ENCODE data around the gene DIP2C.

DIP2C gene

DNA sequence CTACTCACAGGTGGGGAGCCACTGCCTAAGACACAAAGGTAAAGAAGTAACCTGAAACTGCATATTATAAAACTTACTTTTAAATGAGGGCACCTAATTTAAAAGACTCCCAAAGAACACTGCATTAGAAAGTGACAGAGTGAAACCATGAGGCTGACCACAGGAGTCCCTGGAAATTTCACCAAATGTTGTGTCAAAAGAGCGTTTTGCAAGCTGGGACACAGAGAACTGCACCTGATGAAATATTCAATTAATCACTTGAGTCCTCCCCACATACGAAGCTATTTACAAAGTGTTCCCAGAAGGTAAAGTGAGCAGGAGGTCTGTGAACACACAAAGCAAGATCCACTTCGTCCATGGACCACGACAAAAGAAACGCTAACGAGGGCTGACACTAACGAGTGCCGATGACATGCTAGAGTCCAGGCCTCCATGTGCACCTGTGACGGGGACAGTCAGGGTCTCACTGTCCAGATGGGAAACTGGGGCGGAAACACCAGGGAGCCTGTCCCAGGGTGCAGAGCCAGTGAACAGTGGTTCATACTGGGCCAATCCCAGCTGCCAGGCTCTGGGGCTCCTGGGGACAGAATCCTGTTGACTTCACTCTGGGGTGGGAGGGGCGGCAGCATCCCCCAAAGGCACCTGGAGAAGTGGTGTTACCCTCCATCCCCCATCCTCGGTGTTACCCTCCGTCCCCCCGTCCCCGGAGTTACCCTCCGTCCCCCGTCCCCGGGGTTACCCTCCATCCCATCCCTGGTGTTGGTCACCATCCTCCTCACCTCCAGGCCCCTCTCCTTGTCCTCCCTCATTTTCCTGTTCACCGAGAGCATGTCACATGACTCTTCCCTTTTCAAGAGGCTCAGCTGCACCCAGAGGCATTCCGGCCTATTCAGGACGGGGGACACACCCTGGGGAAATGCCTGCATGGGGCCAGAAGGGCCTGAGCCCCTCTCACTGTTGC lies 63.4 kb downstream of the DIP2C start:
- no peak for DNase-seq (ENCODE audit: low spot score)

DNA sequence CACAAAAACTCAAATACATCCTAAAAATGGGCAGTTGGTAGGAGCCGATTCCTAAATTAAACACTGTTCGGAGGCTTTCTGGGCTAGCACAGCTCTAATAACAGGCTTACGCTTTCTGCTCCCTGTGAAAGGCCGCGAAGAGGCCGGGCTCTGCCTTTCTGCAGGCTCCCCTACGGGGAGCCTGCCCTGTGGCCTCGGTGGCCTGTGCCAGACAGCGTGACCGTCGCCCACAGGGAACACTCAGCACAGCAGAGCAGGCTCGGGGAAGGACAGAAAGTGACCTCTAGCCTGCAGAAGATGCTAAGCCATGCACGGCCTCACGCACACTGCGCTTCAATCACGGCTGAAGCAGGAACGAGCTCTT lies 64.2 kb downstream of the DIP2C start:
- no peak for DNase-seq (ENCODE audit: low spot score)

DNA sequence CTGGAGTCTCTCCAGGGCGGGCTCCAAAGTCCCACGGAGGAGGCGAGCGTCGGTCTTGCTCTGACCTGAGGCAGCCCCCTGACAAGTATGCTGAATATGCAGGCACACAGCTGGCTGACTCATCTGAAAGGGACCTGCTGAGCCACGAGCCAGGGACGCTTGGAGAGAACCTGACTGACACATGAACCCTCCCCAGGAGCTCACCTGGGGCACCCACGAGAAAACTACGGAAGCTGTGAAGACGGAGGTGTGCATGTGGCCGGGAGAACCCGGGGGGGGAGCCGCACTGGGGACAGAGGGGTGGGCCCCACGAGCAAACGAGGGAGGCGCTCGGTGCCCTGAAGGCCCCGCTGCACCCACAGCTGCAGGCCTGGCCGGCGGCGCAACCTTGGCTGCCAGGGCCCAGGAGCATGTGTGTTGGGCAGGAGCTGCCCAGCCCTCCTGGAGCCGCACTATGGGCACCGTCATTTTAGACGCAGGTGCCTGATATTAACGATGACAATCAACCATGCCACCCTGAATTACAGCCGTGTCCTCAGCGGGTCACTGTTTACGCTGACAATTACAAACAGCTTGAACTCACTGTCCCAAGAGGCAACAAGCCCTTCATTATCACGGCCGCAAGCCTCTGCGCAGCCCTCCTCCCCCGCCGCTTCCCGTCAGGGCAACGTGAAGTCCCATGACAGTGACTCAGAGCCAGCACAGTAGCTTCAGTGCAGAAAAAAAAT lies 64.7 kb downstream of the DIP2C start:
- DNase-seq (ENCODE audit: low spot score) = no peak

DNA sequence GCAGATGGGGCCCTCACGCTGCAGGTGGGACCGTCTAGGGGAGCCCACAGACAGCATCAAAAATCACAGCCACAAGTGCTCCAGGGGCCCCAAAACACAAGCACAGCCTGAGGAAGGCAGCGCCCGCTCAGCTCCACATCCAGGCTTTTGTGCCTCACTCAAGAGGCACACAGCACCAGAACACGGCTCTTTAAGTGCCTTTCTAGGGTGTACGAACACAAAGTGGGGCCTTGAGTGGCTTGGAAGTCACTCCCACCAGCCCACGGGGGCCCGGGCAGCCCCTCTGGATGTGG lies 65.2 kb downstream of the DIP2C start:
- no peak for DNase-seq (ENCODE audit: low spot score)

DNA sequence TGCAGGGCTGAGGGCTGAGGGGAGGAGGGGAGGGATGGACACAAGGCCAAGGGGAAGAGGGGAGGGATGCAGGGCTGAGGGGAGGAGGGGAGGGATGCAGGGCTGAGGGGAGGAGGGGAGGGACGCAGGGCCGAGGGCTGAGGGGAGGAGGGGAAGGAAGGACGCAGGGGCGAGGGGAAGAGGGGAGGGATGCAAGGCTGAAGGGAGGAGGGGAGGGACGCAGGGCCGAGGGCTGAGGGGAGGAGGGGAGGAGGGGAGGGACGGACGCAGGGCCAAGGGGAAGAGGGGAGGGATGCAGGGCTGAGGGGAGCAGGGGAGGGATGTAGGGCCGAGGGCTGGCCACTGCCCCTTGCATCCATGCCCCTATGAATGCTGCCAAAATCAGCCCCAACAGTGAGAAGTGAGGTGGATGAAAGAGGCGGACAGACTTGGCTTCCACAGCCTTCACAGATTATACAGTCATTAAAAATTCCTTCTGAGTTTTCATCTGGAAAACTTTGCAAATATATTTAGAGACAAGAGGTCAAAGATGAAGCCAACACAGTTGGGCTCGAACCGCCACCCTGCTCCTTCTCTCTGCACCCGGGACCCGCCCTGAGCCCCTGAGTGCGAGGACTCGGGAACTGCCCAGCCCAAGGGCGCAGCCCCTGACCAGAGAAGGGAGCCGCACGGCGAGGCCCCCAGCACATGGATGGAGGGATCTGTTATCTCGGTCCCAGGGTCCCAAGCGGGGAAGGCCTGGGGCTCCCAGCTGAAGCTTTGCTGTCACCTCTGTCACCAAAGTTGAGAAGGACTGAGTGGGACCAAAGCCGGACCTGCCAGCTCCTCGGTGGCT lies 65.8 kb downstream of the DIP2C start:
- no peak for DNase-seq (ENCODE audit: low spot score)

DNA sequence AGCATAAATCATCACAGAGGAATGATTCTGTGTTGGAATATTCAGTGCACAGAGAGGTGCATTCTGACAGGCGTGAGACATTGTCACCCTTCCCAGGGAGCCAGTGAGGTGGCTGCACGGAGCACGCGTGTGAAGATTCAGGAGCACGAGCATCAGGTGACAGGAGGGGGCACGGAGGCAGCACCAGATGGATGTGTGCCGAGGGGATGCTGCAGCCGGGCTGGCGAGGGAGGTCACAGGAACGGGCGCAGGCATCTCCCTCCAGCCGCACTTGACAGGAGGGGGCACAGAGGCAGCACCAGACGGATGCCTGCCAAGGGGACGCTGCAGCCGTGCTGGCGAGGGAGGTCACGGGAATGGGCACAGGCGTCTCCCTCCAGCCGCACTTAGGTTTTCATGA lies 66.5 kb downstream of the DIP2C start:
- no peak for DNase-seq (ENCODE audit: low spot score)

DNA sequence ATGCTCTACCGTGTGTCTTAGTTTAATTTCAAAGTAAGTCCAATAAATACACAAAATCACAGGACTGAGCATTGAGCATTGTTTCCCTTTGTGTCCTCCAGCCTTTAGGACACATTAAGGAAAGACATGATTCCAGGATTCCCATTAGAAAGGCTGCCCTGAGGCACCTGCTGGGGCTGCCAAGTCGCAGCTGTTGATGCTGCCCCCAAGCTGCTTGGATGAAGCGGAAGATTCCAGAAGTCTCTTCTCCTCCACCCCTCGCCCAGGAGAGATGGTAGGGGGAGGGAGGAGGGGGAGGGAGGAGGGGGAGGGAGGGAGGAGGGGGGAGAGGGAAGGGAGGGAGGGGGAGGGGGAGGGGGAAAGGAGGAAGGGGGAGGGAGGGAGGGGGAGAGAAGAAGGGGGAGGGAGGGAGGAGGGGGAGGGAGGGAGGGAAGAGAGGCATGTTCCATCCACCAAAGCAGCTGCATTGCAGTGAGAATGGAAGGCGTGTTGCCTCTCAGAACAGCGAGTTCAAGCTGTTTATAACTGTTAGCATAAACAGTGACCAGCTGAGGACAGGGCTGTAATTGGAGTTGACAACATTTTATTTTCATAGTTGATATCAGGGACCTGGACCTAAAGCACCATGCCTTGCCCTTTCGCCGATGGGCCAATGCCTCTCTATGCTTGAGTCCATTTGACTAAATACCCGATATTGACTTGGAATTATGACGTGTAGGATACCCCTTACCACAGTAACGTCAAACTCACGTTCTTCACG lies 67.3 kb downstream of the DIP2C start:
- no peak for DNase-seq (ENCODE audit: low spot score)

DNA sequence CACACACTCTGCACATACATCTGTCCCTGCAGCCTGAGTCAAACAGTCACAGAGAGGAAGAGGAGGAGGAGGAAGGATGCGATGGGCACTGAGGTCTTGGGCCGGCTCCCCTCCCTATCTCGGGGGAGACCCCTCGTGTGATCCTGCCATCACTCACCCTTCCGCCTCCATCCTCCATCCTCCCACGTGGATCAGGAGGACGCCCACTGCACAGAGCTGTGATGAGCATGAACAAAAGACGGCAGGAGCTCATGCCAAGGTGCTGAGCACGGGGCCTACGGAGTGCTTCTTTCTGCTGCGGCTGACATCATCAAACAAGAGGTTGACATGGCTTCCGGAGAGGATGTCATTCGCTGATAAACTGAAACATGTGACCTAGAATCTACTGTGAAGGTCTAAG lies 68.0 kb downstream of the DIP2C start:
- DNase-seq (ENCODE audit: low spot score) = no peak

DNA sequence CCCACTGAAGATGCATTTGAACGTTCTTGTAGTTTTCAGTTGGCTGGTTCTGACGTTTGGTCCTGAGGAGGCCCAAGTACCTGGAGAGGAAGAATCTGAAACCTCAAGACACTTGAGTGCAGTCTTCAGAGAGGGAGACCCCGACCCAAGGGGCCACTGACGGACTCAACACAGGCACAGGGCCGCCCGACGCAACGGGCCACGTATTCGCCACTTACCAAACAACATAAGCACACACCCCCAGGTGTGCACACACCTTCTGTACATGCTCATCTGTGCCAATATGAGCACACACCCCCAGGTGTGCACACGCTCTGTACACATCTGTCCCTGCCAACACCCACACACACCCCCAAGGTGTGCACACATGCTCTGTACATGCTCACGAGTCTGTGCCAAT lies 68.5 kb downstream of the DIP2C start:
- DNase-seq (ENCODE audit: low spot score) = no peak

DNA sequence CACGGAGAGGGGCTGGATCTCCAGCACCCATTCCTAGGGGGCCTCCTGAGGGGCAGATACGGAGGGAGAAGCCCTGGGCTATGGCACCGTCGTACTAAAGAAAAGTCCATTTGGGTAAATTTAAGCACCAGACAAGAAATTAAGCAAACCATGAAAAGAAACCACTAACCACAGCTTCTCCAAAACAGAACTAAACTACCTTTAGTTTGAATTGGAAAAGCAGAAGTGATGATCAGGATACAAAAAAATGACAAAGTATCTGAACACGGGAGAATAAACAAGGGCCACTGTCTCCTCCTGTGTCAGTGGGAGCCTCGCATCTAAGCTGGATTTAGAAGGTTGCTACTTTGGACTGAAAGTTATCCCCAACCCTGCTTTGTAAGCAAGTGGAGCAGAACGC lies 69.1 kb downstream of the DIP2C start:
- no peak for DNase-seq (ENCODE audit: low spot score)

DNA sequence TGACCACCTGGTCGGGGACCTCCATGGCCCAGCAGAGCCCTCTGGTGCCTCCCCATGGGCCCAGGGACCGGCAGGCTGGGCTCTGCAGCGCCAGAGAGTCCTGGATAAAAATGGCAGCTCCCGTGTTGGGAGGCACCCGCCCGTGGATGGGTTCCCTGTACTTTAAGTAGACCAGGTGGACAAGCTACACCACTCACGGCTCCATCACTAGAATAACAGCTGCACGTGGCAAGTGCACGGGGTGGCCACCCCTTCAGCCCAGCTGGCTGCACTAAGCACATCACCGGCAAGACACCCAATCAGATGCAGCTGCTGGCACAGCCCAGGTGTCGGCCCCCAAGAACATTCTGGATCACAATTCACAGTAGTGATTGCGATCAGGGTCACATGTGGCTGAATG lies 69.8 kb downstream of the DIP2C start:
- DNase-seq (ENCODE audit: low spot score) = no peak

DNA sequence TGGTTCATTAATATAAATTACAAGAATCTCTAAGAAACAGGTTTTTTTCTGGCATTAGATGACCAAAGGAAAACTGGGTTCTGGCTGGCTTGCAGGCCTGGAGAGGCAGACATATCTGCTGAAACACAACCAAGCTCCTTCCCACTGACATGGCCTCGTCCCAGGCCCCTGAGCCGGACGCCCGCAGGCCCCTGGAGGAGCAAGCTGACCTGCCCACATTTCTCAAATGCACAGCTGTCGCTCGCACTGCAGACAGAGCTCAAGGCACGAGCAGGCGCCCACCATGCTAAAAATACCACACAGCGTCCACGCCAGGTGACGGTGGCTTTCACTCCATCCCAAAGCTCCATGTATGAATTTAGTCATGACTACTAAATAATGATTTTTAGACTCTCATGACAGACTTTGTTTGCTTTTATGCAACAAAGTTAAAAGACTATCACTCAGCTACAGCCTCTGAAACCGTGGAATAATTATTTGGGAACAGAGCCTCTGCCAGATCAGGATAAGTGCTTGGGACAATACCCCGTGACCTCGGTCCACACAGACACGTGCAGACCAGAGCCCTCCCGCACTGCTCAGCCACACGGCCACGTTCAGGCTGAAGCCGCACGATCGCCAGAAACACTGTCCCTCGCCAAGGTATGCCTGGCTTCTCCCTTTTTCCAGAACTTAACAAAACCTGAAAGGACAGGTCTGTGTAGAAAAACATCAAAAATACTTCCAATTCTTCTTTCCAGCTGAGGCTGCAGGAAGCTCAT lies 71.1 kb downstream of the DIP2C start:
- no peak for DNase-seq (ENCODE audit: low spot score)

DNA sequence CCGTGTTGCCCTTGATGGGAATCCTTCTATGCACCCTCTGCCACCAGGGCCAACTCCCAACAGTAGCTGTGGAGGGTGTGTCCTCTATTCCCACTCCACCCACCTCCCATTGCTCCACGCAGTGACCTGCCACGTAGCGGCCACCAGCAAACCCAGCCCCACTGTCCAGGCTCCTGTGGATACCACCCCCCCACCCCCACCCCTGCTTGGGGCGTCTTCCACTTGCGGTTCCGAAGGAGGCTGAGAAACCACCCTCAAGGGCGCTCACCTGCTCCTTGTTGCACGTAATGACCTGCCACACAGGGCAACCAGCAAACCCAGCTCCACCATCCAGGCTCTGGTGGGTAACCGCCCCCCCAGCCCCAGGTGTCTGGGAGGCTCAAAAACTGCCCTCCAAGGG lies 72.0 kb downstream of the DIP2C start:
- DNase-seq (ENCODE audit: low spot score) = no peak

DNA sequence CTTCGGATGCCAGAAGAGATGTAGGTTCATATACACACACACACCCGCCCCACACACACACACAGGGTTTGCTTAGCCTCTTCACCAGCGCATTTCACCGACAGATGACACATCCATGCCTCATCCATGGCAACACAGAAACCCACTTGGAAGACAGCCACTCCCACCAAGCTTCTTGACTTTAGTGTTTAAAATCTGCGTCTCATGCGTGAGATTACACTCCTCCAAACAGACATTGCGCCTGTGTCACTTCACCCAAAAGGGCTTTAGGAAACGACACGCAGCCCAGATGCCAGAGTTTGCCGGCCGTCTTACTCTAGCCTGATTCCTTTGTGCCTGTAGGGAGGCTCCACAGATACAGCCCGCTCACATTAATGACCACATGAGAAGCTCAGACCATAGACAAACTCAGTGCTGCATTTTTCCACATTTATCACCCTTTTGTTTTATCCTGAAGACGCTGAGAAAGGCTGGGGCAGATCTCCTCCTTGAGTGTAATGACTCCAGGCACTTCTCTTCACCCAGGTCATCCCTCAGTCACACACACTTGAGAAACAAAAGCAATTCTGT lies 73.8 kb downstream of the DIP2C start:
- DNase-seq (ENCODE audit: low spot score) = no peak

DNA sequence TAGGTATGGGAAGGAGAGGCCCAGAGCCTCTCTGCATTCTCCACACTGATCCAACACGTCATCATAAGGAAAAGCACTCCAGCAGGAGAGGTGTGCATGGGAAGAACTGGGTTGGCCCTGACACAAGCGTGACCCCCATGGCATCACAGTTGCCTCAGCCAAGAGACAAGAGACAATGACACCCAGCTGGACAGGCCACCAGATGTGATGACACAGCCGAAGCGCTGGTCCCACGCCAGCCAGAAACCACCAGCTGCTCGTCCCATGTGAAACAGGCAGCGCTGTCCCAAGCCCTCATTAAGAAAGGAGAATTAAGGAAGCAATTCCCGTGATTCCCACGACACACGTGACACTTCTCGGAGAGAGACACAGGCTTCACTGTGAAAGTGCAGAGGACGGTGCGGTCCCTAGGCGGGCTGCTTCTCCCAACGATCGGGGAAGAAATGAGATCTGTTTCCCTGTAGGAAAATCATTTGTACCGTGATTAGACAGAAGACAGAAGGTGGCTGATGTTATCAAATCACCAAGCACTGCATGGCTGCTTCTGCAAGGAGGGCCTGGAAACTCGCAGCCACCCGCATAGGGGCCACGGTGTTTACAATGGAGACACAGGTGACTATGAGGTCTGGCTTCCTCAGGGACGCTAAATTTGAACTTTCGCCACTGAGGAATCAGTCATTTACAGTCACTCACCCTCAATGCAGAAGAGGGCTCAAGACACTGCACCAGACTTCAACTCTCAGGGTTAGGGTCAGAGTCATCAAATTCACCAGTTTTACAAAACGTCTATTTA lies 74.5 kb downstream of the DIP2C start:
- DNase-seq (ENCODE audit: low spot score) = no peak

DNA sequence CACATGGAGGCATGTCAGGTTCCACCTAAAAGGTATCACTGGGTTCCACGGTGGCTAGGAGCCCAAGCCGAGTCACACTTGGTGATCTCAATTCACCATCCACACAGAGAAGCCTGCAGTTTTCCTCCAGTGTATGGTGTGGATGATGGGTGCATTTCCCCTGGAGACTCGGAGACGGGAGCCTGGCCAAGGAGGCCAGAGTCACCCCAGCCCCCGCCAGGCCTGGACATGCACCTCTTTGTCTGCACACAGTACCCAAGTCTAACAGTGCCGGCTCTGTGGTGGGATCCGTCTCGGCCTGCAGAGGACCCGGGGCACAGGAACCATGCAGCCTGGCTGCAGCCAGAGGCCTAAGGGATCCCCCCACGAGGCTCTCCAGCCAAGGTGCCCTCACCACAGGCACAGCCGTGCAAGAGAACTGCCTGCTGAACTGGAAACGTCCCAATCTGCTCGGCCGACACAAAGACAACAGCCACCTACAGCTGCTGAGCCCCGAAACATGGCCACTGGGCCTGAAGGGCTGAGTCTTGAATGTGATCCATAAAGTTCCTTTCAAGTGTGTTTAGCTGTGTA lies 75.2 kb downstream of the DIP2C start:
- no peak for DNase-seq (ENCODE audit: low spot score)

DNA sequence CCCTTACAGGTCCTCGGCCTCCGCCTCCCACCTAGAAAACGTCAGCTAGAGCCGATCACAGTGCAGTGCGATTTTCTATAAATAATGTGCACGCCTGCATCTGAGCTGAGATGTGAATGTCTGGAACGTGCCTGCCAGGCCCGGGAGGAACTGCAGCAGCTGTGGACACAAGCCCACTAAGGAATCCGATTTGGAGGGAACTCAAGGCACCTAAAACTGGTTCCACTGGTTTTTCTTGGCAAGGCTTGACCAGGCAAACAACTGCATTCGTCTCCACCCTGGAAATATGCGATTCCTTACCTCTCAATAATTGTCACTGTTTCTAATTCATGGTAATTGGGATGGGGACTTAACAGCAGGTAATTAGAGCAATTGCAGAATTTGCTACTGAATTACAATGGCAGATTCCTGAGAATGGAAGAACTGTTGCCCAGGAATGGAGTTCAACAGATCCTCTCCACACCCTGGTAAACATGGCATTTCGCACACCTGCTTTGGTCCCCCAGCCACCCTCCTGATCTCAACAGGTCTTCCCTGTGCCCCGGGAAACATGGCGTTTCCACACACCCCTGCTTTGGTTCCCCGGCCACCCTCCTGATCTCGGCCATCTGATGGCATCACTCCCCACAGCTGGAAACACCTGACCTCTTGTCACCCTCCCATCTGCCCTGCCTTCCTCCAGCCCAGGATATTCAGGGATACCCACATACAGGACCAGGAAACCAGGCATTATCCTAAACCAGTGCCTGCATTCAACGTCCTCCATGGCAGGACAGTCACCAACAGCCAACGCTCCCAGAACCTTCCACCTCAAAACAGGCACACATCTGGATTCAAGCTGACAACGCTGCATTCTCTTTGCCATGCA lies 76.0 kb downstream of the DIP2C start:
- DNase-seq (ENCODE audit: low spot score) = no peak

DNA sequence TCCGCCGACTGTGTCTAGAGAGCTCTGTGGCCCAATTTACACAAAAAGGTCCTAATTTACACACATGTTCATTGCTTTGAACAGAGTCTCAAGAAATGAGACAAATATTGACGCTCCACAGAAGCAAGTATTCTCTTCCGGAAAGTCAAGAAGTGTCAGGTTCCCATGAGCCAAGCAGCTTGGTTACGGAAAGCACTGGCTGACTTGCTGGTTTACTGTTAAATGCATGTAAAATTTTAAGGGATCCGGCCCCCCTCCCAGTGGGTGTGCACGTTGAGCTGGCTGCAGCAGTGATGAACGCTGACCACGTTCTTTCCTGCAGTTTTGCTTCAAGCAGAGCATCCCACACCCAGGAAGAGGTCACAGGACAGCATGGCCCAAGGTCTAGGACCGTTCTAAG lies 76.8 kb downstream of the DIP2C start:
- DNase-seq (ENCODE audit: low spot score) = no peak
